Urothelium cell line (cell line): ENCODE measurements around the gene C16orf74.

Experiments used
- DNase-seq: peaks from one replicate; pipeline ENCODE4 v3.0.0; 2011; ENCODE audit warnings: low spot score, mixed read lengths
- FAIRE-seq: peaks from 2 replicates; lab custom pipeline; 2011; peaks lifted over from hg19 to GRCh38; lab: Jason Lieb, UNC

C16orf74 gene

DNA sequence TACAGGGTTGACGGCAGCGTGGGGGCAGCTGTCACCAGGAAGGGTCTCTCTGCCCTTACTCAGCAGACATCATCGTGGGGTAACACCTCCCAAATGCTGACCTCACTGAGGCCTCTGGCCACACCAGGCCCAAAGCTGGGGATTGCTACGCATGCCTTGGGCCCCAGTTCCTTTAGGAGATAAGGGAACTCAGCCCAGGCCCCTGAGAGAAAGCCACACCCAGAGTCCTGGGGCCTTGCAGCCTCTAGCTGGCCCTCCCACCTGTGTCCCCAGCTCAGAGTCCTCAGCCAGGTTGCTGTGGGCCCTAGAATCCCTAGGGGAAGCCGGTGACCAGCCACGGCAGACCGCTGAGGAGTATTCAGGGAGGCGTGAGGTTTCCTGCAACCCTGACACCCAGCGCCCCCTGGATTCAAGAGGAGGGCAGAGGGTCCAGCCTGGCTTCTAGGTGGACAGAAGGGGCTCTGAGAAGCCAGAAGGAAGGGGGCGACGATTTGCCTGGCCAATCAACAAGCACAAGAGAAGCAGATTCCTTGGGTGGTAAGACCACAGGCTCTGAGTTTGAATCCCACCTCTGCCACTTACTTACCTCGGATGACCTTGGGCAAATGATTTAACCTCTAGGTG lies 51.8 kb downstream of the C16orf74 start:
- no peak for FAIRE-seq
- DNase-seq, result no peak

DNA sequence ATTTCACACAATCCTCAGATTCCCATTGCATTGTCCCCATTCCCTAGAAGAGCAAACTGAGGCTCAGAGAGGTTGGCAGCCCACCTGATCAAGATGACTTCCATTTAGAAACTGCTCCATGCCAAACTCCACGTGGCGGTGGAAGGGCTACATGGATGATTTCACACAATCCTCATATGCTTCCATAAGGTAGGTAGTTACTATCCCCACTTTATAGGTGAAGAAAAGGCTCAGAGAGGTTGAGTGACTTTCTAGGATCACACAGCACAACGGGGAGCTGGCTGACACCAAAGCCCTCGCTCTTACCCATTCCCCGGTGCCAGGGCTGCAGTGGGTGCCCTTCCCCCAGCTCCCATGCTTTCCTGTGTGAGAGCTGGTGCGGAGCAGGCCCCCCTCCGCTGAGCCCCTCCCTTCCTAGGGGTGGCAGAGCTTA lies 52.4 kb downstream of the C16orf74 start:
- FAIRE-seq (no peak), DNase-seq (no peak)

DNA sequence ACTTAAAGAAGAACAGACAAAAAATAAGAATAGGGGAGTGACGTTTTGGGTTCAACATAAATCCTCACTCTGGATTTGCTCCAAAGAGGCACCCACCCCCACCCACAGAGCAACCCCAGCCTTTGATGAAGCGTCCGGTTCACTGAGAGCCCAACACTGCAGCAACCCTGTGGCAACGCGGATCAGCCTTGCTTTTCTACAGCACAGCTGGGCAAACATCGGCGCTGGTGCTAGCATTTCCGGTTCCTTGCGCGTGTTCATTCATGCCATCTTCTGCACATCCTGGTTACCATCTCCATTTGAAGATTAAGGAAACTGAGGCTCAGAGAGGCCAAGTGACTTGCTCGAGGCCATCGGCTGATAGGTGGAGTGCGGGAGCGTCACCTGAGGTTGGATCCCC lies 53.5 kb downstream of the C16orf74 start:
- FAIRE-seq, result no peak
- DNase-seq, result no peak

DNA sequence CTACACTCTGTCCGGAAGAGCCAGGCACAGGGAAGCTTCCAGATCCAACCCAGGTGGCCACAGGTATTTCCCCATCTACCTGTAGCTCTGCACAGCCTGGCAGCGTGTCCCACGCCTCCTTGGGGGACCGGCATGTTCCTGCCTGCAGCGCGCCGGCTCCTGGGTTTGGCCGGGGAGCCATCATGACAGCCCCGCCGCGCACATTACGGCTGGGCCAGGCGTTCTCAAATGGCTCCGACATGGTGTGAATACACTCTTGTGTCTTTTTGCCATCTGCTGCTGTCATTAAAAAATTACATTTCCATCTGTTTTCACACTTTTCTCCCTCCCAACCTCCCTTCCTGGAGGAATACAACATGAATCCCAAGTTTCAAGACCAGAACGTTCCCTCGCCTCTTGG lies 54.1 kb downstream of the C16orf74 start:
- DNase-seq, result no peak
- FAIRE-seq, result no peak

DNA sequence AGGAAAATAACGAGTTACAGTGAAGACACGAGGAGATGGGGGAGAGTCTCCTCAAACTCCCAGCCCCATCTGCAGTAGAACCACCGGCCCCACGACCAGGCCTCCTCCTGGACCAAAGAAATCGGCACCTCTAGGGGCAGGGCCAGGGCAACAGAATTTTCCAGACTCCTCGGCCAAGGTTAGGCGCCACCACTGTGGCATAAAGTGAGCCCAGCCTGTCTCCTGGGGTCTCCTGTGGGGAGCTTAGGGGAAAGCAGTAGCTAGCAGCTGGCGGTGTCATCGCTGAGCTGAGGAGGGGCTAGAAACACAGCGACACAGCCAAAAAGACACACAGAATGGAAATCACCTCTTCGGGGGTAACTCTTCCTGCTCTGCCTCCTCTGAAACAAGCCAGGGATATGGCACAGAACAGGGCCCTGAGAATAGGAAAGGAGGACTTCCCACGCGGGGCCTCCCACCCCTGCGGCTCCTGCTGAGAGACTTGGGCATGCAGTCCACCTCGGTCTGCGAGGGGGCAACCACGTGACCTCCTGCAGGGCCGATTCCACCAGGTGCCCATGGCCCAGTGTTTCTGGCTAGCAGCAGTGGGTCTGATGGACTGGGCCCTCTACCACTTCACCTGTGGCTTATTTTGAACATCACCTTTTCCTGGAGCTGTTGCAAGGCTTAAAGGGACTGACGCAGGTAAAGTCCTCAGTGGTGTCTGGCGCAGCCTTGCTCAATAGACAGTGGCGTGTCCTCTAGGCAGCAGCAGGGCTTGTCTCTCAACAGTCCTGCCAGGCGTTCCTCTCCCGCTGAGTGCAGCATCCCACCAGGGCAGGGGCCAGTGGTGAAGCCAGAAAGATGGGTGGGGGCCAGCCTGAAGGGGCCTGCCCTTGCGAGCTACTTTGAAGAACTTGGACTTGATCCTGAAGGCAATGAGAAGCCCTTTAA lies 55.4 kb downstream of the C16orf74 start:
- no peak for DNase-seq
- FAIRE-seq, result no peak

DNA sequence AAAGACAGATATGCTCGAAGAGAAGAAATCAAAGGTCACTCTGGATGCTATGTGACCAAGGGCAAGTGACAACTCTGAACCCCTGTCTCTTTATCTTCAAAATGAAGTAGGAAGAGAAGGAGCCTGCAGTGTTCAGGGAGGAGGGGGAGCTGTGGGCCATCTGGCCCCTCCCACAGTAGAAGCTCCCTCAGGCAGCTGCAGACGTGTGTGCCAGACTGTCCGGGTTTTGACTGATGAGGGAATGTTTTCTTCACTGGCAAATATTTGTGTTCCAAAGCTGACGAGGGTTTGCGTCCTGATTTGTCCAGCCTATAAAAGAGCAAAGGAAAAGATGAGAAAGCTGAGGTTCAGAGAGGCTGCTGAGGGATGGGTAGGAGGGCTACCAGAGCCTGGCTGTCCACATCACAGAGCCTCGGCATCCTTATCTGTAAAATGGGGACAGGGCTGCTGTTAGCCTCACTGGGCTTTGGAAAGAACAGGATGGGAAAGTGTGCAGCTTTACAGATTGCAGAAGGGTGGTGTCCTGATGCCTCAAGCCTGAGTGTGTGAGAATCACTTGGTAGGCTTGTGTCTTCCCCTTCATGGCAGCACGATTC lies 60.3 kb downstream of the C16orf74 start:
- no peak for FAIRE-seq
- no peak for DNase-seq

DNA sequence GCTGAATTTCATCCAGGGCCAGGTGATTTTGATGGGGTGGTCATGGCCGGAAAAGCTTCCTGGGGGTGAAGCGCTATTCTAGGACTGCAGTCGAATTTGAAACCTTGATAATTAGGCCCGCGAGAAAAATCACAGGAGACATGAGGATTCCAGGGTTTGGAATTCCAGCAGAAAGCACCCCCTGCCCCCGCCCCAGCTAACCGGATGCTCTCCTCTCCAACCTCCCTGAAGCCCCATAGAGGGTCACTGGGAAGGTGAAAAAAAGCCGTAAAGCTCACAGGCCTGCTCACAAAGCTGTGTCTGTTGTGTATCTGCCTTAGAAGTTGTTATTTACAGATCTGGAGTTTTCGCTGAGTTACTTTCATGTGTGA lies 61.0 kb downstream of the C16orf74 start:
- FAIRE-seq, result no peak
- DNase-seq, result no peak

DNA sequence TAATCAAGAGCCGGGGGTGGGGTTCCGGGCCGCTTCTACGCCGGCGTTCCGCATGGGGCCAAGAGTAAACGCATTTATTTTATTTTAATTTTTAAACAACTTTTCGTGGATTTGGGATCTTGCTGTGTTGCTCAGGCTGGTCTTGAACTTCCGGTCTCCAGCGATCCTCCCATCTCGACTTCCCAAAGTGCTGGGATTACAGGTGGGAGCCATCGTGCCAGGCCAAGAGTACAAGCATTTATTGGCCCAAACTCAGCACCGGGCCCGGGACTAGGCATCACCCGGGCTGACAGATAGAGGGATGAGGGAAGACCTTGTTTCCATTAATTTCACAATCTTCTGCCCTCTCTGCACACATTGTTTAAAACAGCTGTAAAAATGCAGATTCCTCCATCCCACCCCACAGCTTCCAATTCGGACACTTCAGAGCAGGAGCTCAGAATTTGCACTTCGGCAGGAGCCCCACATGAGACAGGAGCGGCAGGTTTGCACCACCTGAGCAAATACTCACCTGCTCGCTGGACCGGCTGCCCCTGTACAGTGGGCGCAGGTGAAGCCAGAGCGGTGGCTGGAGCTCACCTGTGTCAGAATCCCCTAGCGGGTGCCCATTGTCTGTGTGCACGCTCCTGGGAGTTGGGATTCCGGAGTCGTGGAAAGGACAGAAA lies 61.5 kb downstream of the C16orf74 start:
- FAIRE-seq (no peak), DNase-seq (no peak)

DNA sequence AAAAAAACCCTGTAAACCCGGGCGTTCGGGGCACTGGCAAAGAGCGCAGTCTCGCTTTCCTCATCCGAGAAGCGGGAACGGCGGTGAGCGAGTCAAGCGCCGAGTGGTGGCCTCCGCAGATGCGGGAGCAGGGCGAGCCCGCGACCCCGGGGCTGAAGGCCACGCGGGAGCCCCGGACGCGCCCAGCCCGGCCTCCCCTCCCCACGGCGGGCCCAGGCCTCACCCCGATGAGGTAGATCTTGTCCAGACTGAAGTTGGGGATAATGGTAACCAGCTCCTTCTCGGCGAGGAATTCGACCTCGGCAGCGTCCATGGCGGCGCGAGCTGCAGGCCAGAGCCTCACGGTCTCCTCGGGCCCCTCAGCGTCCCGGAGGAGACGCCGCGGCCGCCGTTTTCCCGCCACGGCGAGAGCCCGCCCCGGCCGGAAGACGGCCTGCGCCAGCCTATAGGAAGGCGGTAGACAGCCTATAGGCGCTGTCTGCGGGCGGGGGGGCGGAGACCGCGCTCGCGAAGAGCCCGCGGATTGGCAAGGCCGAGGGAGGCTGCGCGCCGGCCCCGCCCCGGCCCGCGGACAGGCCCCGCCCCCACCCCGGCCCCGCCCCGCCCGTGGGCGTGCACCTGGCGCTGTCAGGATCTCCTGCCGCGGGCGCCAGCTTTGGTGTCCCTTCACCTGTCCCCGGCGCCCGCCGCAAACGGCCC lies 62.2 kb downstream of the C16orf74 start, which contains the start of gene GINS2:
GINS2 (minus strand) TSS at position 369 of the 699 bp plus-strand sequence; CDS start at position 313, 56 bp downstream.
- DNase-seq (peak; percentile 100), FAIRE-seq (no peak)

DNA sequence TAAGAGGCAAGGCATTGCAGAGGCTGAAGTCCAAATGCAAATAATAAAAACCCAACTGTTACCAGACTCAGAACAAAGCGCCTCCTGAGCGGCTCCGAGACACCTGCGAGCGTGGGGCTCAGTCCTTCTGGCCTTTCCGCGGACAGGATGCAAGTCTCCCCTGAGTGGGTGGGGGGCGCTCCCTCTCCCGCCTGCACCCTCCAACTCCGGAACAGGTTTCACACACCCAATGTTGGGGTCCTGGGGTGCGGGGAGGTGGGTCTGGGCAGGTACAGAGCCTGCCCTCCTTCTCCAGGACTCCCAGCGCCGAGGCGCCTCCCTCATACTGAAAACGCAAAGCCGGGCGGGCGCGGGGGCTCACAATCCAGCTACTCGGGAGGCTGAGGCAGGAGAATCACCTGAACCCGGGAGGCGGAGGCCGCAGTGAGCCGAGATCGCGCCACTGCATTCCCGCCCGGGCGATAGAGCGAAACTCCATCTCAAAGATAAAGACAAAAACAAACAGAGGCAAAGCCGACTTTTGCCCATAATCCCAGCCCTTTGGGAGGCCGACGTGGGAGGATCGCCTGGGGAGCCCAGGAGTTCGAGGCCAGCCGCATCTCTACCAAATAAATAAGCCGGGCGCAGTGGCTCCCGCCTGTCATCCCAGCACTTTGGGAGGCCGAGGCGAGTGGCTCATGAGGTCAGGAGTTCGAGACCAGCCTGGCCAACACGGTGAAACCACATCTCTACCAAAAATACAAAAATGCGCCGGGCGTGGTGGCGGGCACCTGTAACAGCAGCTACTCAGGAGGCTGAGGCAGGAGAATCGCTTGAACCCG lies 63.0 kb downstream of the C16orf74 start:
- DNase-seq, result no peak
- no peak for FAIRE-seq

DNA sequence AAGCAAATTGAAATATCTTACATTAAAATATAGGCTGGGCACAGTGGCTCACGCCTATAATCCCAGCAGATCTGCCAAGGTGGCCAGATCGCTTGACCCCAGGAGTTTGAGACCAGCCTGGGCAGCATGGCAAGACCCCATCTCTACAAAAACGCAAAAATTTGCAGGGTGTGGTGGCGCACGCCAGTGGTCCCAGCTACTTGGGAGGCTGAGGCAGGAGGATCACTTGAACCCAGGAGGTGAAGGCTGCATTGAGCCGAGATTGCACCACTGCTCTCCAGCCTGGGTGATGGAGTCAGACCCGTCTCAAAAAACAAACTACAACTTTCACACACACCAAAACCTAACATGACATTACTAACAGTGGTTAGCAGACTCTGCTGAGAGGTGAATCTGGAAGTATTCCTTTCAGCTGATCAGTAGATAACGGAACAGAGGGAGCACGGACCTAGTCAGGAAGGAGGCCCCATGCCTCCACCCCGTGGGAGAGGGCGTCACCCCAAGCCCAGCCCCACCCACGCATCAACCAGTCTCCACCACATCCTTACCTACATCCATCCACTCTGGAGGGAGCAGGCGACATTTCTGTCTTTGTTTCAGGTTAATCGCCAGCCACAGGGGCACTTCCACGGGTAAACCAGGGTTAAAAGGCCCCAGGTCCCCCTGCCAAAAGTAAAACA lies 63.8 kb downstream of the C16orf74 start:
- FAIRE-seq (no peak), DNase-seq (peak; percentile 41)

DNA sequence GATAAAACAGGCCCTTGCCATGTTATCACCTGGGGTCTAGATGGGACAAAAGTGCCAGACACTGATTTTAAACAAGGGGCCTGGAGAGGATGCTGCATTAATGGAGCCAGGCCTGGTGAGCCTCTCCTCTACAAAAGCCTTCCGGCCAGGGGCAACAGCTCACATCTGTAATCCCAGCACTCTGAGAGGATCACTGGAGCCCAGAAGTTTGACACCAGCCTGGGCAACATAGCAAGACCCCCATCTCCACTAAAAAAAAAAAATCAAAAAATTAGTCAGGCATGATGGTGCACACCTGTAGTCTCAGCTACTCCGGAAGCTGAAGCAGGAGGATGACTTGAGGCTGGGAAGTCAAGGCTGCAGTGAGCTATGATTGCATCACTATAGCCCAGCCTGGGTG lies 65.6 kb downstream of the C16orf74 start:
- no peak for FAIRE-seq

DNA sequence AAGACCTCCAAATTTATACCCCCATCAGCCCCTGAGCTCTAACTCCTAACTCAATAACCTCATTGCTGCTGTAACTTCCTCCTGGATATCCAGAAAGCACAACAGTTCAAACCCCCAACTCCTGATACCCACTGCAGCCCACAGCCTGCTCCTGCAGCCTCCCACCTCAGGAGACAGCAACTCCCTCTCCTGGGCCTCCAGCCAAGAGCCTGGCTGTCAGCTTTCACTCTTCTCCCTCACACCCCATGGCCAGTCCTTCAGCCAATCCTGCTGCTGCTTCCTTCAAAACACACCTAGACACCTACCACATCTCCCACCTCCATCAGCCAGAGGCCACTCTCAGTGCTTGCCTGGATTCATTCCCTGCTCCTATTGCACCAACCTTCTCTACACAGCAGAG lies 67.5 kb downstream of the C16orf74 start:
- FAIRE-seq (no peak), DNase-seq (no peak)

More for the DNA sequence above, 65.6 kb downstream of the C16orf74 start:
- DNase-seq, result no peak

DNA sequence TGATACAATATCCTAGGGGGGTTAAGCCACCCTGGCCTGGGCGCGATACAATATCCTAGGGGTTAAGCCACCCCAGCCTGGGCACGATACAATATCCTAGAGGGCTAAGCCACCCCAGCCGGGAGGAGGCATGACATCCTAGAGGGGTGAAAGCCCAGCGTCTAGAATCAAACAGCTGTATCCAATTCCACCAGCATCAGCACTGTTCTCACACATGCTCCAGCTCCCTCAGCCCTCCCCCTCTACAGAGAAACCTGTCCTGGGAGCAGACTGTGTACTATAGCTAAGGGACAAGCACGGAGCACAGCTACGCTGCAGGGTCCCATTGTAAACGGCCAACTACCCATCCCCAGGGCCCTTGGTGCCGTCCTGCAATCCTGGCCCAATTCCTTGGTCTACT lies 68.4 kb downstream of the C16orf74 start:
- DNase-seq (no peak), FAIRE-seq (no peak)

DNA sequence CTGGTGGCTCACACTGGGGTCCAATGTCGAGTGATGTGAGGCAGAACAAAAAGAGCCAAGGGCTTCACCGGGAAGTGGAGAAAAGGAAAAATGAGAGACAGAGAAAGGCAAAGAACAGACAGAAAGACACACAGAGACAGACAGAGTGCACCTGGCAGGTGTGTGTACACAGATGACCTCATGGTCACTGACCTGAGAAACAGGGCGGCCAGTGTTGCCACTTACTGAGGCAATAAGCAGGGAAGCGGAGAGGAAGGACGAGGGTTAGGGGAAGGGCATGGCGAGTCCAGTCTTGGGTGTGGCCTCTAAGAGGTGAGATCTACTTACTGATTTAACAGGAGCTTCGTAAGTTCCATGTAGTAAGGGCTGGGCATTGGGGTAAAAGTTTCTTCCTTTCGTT lies 69.6 kb downstream of the C16orf74 start:
- DNase-seq (no peak), FAIRE-seq (no peak)

DNA sequence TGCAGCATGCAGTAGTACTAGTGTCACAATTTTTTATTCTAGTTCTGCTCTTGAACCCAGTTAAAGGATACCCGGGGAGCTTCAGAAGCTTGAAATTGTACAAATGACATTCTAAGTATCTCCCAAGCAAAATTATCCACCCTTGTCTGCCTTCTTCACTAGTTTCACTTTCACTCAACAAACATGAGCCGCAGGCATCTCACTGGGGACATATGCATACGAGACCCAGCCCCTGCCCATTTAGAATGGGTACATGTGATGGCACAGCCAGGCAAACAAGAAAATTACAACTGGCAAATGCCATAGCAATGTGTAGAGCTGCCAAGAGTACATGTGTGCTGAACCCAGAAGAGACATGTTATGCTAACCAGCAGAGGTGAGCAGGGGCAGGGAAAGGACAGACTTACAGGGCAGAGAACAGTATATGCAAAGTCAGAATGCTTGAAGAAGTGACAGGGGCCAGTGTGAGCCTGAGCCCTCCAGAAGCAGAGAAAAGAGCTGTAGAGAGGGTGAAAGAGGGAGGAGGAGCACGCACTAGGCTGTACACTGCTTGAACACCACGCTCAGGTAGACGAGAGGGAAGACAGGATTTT lies 70.4 kb downstream of the C16orf74 start:
- DNase-seq (no peak), FAIRE-seq (no peak)

DNA sequence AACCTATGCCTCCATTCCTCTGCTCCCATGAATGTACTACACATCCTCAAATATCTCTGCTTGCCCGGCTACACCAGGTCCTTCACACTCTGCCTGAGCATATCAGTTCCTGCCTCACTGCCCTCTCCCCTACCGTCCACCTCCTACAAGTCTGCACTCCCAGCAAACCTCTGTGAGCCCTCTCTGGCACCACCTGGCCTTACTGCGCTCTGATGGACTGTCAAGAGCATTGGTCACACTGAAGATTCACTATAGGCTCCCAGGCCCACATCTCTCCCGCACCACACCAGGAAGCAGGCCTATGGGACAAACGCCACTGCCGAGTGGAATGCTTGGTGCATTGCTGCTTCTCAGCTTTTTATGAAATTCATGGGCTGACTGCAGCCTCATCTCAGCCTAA lies 71.0 kb downstream of the C16orf74 start:
- DNase-seq (no peak), FAIRE-seq (no peak)

DNA sequence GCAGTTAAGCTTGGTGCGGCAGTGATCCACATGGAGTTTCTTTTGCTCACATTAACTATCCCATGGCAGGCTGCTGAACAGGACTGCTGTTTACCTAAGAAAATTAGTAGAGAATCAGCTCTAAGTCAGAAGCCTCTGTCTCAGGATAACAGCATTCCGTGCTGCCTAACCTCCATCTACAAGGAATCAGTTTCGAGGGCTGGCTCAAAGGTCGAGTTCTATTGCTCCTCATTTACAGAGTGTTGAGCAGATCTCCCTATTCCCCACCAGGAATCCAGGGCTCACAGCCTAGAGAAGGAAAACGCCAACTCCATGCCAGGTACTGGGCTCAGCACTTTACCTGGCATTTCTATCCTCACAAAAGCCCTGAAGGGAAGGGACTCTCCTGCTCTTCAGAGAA lies 72.1 kb downstream of the C16orf74 start:
- FAIRE-seq (no peak), DNase-seq (no peak)

DNA sequence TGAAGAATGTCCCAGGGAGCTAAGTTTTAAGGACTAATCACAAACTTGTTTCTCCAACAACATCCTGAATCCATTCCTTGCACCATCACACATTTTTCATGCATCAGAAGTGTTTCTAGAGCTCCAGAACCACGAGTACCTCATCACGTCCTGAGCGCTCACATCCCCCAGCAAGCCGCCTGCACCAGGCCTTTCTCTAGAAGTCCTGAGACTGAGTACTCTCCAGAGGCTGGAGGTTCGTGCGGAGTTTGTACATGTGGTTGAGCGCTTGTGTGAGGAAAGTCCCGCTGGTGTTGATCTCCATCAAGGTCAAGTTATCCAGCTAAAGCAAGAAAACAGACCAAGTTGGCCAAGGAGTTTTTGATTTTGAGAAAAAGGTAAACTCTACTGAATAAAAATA lies 72.9 kb downstream of the C16orf74 start:
- FAIRE-seq (no peak), DNase-seq (no peak)
